Measurements from ENCODE around the gene SEMA3F.

GRCh38 chr3:50202353-50203112 lies 47.4 kb downstream of the SEMA3F start:
- TF ChIP-seq CTCF (IDR thresholded peaks at IDR 0.05) = no peak
- TF ChIP-seq ZFX (IDR thresholded peaks at IDR 0.05; ENCODE audit: borderline replicate concordance) = no peak
